Neural progenitor cell (in vitro differentiated cells): Measurements from ENCODE around the gene SCAMP1. TPM values are rescaled to one million over a fixed set of nuclear protein-coding genes. Genes with fewer than 3 reads are reported as not detected.

Experiments used
- DNase-seq: peaks from one replicate; pipeline ENCODE4 v3.0.0-alpha.2; 2016; ENCODE audit warnings: low spot score
- H2AFZ ChIP-seq: fragments of 200-600 bp; sonication (generic); replicated peaks from 2 replicates; pipeline ENCODE4 v1.6.1; 2016; ENCODE audit warnings: antibody characterized with exemption
- H3F3A ChIP-seq: fragments of 200-600 bp; sonication (generic); 2 replicates; pipeline ENCODE4 v1.6.1; 2016; ENCODE audit warnings: antibody characterized with exemption, low read depth
- H3K27ac ChIP-seq: fragments of 200-600 bp; sonication (generic); 2 replicates; pipeline ENCODE4 v1.5.1; 2016; ENCODE audit warnings: mild to moderate bottlenecking
- H3K27me3 ChIP-seq: fragments of 200-600 bp; sonication (generic); 2 replicates; pipeline ENCODE4 v1.6.1; 2016; ENCODE audit warnings: mild to moderate bottlenecking, moderate library complexity
- H3K36me3 ChIP-seq: fragments of 200-600 bp; sonication (generic); 2 replicates; pipeline ENCODE4 v1.5.1; 2016
- H3K4me1 ChIP-seq: fragments of 200-600 bp; sonication (generic); 2 replicates; pipeline ENCODE4 v1.6.1; 2016; ENCODE audit warnings: mixed run types
- H3K4me2 ChIP-seq: fragments of 200-600 bp; sonication (generic); 2 replicates; pipeline ENCODE4 v1.6.1; 2016
- H3K4me3 ChIP-seq: fragments of 200-600 bp; sonication (generic); 2 replicates; pipeline ENCODE4 v1.5.1; 2016
- H3K79me2 ChIP-seq: fragments of 200-600 bp; sonication (generic); 2 replicates; pipeline ENCODE4 v1.6.1; 2016; ENCODE audit warnings: low read depth
- H3K9ac ChIP-seq: fragments of 200-600 bp; sonication (generic); 2 replicates; pipeline ENCODE4 v1.6.1; 2016
- H3K9me3 ChIP-seq: fragments of 200-600 bp; sonication (generic); 2 replicates; pipeline ENCODE4 v1.5.1; 2016; ENCODE audit warnings: low read depth
- H4K20me1 ChIP-seq: fragments of 200-600 bp; sonication (generic); 2 replicates; pipeline ENCODE4 v1.6.1; 2016; ENCODE audit warnings: low read depth
- H3K27ac Mint-ChIP-seq: 3 replicates; pipeline ENCODE4 v1.8.0; 2021; ENCODE audit warnings: mixed read lengths
- H3K27me3 Mint-ChIP-seq: 2 replicates; pipeline ENCODE4 v1.8.0; 2022; ENCODE audit warnings: low read depth, mild to moderate bottlenecking, inconsistent platforms, moderate library complexity, mixed read lengths; ENCODE audit not compliant: insufficient read depth
- H3K36me3 Mint-ChIP-seq: 3 replicates; pipeline ENCODE4 v1.8.0; 2021; ENCODE audit warnings: mixed read lengths
- H3K4me1 Mint-ChIP-seq: 3 replicates; pipeline ENCODE4 v1.8.0; 2021; ENCODE audit warnings: mixed read lengths
- H3K4me3 Mint-ChIP-seq: 3 replicates; pipeline ENCODE4 v1.8.0; 2021; ENCODE audit warnings: mild to moderate bottlenecking, moderate library complexity, mixed read lengths
- H3K9me3 Mint-ChIP-seq: 3 replicates; pipeline ENCODE4 v1.8.0; 2020; ENCODE audit warnings: mixed read lengths
- CTCF ChIP-seq: fragments of 200-600 bp; sonication (generic); IDR thresholded peaks from 2 replicates; pipeline ENCODE4 v1.5.1; 2017; ENCODE audit warnings: antibody characterized with exemption, mild to moderate bottlenecking
- EZH2 ChIP-seq: fragments of 200-600 bp; sonication (generic); IDR thresholded peaks from 2 replicates; pipeline ENCODE4 v1.6.1; 2017; ENCODE audit warnings: antibody characterized with exemption, mild to moderate bottlenecking, moderate library complexity
- EZH2phosphoT487 ChIP-seq: fragments of 200-600 bp; sonication (generic); IDR thresholded peaks from 2 replicates; pipeline ENCODE4 v1.6.1; 2017; ENCODE audit warnings: antibody characterized with exemption
- total RNA-seq: library from RNA; depleted of rRNA; stranded (reverse); fragments of >200 nt; gene quantifications from 2 replicates; pipeline ENCODE4 v1.2.3, GENCODE V29; 2015; ENCODE audit warnings: low replicate concordance

Gene SCAMP1
- total RNA-seq, 1 donor from 2014 or later: 110 TPM

GRCh38 chr5:78507531-78507930, 147.1 kb downstream of the SCAMP1 start:
- Histone ChIP-seq H3K27ac (no peak overlapping the region), H3K4me2 (no peak overlapping the region), H4K20me1 (peaks cover 29% of the 10 kb centered on the region), H3F3A (peaks cover 7% of the 10 kb centered on the region), H3K9ac (no peak overlapping the region), H3K27me3 (peaks cover 5% of the 10 kb centered on the region), H3K36me3 (no peaks in the 10 kb centered on the region), H3K9me3 (no peaks in the 10 kb centered on the region), H3K79me2 (no peaks in the 10 kb centered on the region), H2AFZ (no peak overlapping the region), H3K4me3 (no peak overlapping the region), H3K4me1 (peaks cover 37% of the 10 kb centered on the region)
- no peak overlapping the region for H3K4me3 Mint-ChIP-seq
- no peaks in the 10 kb centered on the region for H3K27me3 Mint-ChIP-seq
- H3K4me1 Mint-ChIP-seq: peaks cover 34% of the 10 kb centered on the region
- no peak for DNase-seq
- H3K27ac Mint-ChIP-seq: no peak overlapping the region
- H3K9me3 Mint-ChIP-seq: no peaks in the 10 kb centered on the region
- H3K36me3 Mint-ChIP-seq: peaks cover 3% of the 10 kb centered on the region
- TF ChIP-seq EZH2 (no peak), EZH2phosphoT487 (no peak), CTCF (no peak)

- H3K79me2 ChIP-seq: no peaks in the 10 kb centered on the region
- Mint-ChIP-seq H3K9me3 (no peaks in the 10 kb centered on the region), H3K4me1 (peaks cover 34% of the 10 kb centered on the region), H3K36me3 (peaks cover 3% of the 10 kb centered on the region), H3K4me3 (no peak overlapping the region), H3K27me3 (no peaks in the 10 kb centered on the region), H3K27ac (no peak overlapping the region)
- no peak overlapping the region for H3K9ac ChIP-seq
- H3F3A ChIP-seq: peaks cover 7% of the 10 kb centered on the region
- no peak overlapping the region for H2AFZ ChIP-seq
- peaks cover 37% of the 10 kb centered on the region for H3K4me1 ChIP-seq
- H3K4me3 ChIP-seq: no peak overlapping the region
- peaks cover 29% of the 10 kb centered on the region for H4K20me1 ChIP-seq
- no peak overlapping the region for H3K4me2 ChIP-seq
- no peaks in the 10 kb centered on the region for H3K36me3 ChIP-seq
- TF ChIP-seq EZH2phosphoT487 (no peak), EZH2 (no peak), CTCF (no peak)
- no peaks in the 10 kb centered on the region for H3K9me3 ChIP-seq
- H3K27me3 ChIP-seq: peaks cover 5% of the 10 kb centered on the region
- DNase-seq: no peak
- H3K27ac ChIP-seq: no peak overlapping the region
These were observed 147.9 kb downstream of the SCAMP1 start for GRCh38 chr5:78508186-78508765.

- Histone ChIP-seq H3K9me3 (no peaks in the 10 kb centered on the region), H3K4me3 (no peak overlapping the region), H3K36me3 (no peaks in the 10 kb centered on the region), H3K9ac (no peak overlapping the region), H3F3A (peaks cover 7% of the 10 kb centered on the region), H3K27me3 (peaks cover 5% of the 10 kb centered on the region), H3K4me2 (no peak overlapping the region), H4K20me1 (peaks cover 29% of the 10 kb centered on the region), H2AFZ (no peak overlapping the region), H3K27ac (no peak overlapping the region), H3K4me1 (peaks cover 37% of the 10 kb centered on the region), H3K79me2 (no peaks in the 10 kb centered on the region)
- Mint-ChIP-seq H3K4me1 (peaks cover 34% of the 10 kb centered on the region), H3K9me3 (peaks cover 2% of the 10 kb centered on the region), H3K4me3 (no peak overlapping the region), H3K36me3 (peaks cover 3% of the 10 kb centered on the region), H3K27me3 (no peaks in the 10 kb centered on the region), H3K27ac (no peak overlapping the region)
- TF ChIP-seq EZH2phosphoT487: no peak
- TF ChIP-seq EZH2: no peak
- TF ChIP-seq CTCF: no peak
- no peak for DNase-seq
These were observed 148.9 kb downstream of the SCAMP1 start for GRCh38 chr5:78509145-78509865.
